Hematopoietic multipotent progenitor cell treated with erythropoietin and hydrocortisone succinate and interleukin-3 and kit ligand, for 15 days (in vitro differentiated cells): ENCODE data around the gene LCN2.
"Not testable (repeated sequence)": the region's sequence is repeated elsewhere in the genome, so short reads cannot be mapped to it uniquely, and the experiment has no call there.

Source experiments
- DNase-seq: peaks from one replicate; pipeline ENCODE4 v3.0.0-alpha.2; 2015; ENCODE audit warnings: low spot score

Gene LCN2

GRCh38 chr9:128168731-128169308 lies 19.6 kb downstream of the LCN2 start:
- peak; percentile 21 for DNase-seq

GRCh38 chr9:128169492-128169891 lies 20.2 kb downstream of the LCN2 start:
- peak; percentile 58 for DNase-seq

DNA sequence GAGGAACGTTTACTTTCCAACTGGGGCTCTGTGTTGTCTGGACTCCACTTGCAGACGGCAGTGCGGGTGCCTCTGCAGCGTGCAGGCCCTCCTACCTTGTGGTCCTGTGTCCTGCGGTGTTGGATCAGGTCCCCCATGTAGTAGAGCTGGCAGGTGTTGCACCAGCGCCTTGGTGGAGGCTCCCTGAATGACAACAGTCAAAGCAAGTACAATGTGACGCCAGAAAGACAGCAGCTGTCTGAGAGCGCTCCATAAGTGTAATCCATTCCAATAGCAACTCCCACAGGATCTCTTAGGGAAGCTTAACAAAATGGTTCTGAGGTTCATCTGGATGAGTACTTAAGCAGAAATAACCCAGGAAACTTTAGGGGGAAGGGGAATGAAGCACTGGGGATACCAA lies 20.7 kb downstream of the LCN2 start:
- DNase-seq: no peak

- no peak for DNase-seq
These were observed 24.8 kb downstream of the LCN2 start for GRCh38 chr9:128174062-128174461.

DNA sequence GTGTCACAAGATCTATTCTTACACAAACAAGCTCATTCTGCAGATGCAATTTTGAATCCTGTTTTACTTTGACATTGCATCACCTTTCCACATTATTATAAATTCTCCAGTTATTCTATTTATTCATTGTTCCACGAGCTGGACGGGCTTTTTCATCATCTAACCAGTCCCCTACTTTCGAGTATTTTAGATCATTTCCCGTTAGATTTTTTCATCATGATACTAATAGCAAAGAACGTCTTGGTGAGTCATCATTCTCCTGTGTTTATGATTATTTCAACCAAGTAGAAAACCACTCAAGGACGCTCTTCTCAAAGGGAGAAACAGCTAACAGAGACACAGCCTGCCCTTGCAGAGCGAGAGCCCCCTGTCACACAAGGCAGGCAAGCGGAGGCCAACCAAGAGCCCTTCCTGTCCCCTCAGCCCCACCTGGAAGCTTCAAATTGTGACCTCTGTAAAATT lies 25.9 kb downstream of the LCN2 start:
- no peak for DNase-seq

DNA sequence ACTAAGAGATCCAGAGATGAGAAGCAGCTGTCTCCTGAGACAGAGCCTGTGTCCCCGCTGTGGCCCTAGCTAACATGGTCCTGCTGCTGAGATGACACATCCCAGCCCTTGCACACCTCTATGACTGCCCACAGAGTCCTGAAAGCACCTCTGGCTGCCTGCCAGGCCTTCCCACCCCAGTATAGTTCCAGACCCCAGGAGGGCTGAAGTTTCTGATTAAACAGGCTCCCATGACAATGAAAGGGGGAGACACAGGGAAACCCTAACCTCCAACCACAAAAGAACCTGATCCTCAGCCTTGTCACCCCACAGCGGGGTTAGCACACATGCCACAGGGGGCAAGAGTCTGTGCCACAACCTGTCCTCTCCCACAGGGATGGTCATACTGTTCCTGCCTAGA lies 26.5 kb downstream of the LCN2 start:
- no peak for DNase-seq

- no peak for DNase-seq
These were observed 29.7 kb downstream of the LCN2 start for GRCh38 chr9:128178806-128179431.

DNA sequence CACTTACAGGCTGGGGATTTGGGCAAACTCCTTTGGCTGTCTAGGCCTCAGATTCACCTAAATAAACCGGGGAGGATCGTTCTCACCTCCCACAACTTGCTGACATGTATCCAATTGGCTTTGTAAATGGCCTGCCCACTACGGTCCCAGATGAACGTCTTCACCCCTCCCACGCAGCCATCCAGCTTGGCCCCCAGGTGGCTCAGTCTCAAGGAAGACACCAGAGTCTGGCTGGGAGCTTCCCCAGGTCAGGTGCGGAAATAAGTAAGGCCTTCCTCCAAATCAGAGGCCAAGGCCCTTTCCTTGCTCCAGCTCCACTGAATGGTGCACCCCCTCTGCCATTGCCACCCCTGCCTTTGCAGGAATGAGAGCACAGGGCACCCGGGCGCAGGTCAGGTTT lies 30.7 kb downstream of the LCN2 start:
- DNase-seq: no peak

GRCh38 chr9:128180447-128180846 lies 31.2 kb downstream of the LCN2 start:
- DNase-seq: no peak

- DNase-seq: not testable (repeated sequence)
These were observed 32.2 kb downstream of the LCN2 start for GRCh38 chr9:128181480-128181879.

DNA sequence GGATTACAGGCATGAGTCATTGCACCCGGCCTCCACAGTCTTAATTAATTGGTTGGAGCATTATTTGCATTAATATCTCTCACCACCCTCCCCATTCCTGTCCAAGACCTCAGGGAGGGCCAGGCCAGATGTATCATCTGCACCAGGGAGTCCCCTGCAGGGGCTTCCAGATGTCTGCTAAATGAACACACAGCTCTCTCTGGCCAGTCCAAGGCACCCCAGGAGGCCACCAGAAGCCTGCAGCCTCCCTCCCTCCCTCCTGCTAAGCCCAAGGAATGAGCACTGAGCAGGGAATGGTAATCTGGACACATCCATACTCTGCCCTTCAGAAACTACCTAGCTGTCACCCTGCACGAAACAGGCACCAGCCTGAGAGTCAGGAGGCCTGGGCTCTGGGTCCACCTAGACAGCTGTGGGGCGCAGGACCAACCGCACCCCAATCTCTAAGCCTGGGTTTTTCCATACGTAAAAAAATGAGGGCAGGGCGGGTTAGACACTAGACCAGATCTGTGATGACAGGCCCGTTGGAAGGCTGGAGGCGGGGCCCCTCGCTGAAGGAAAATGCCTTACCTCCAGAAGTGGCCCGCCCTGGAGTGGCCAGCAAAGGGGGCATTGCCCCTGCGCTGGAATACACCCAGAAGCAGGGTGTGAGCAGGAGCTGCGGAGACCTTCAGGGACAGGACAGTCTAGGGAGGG lies 33.8 kb downstream of the LCN2 start:
- no peak for DNase-seq

- DNase-seq: no peak
These were observed 37.0 kb downstream of the LCN2 start for GRCh38 chr9:128185979-128186965.

GRCh38 chr9:128187361-128187760 lies 38.1 kb downstream of the LCN2 start:
- no peak for DNase-seq

- DNase-seq: no peak
These were observed 39.0 kb downstream of the LCN2 start for GRCh38 chr9:128188209-128188608.

DNA sequence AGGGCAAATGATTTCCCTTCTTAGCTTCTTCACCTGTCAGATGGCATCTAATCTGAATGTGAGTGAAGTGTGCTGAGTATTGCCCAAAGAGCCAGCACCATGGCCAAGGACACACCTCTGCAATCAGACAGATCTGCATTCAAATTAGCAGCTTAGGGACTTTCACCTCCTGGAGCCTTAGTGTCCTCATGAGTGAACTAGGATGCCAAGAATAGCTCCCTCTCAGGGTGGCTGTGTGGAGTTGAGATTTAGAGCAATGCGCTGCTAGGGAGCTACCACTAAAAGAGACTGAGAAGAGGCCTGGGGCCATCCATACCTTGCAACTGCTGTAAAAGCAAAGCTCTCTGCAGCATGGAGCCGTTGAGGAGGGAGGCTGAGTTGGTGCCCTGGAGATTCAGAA lies 40.8 kb downstream of the LCN2 start:
- no peak for DNase-seq

- no peak for DNase-seq
These were observed 41.5 kb downstream of the LCN2 start for GRCh38 chr9:128190516-128191405.

DNA sequence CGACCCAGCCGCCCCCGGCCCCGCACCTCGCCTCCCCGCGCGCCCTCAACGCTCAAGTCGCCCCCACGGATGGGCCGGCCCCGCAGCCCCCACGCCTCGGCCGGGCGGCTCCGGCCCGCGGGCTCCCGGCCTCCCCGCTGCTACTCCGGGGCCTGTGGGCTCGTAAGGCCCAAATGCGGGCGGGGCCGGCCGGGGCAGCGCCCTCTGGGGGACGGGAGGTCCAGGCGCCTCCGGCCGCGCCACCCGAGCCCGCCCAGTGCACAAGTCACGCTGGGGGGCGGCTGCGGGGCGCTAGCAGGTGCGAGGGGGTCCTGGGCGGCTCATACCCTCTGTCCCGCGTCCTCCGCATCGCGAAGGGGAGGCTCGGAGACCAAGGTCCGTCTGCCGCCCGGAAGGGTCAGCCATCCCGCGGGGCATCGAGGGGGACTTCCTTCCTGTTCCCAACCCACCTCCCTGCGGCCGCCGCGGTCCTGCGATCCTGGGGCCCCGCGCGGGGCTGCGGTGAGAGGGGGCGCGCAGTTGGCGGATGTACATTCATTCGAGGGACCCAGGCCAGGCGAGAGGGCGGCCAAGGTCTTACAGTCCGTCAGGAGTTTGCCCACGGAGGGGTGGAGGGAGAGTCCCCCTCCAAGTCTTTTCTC lies 42.3 kb downstream of the LCN2 start, which contains the start of gene CIZ1:
CIZ1 (minus strand) TSS at position 167 of the 641 bp plus-strand sequence. CDS start 715 bp downstream, outside the sequence.
- DNase-seq: peak; percentile 83

GRCh38 chr9:128192601-128193371 lies 43.5 kb downstream of the LCN2 start:
- DNase-seq: peak; percentile 72

- DNase-seq: no peak
These were observed 44.3 kb downstream of the LCN2 start for GRCh38 chr9:128193469-128194096.
